Stimulated activated memory B cell treated with anti-CD40 and anti-IgM and Interleukin-4, amounts not matched to agents 10 μg/mL and 1 μg/mL and 100 μg/mL, for 72 hours (primary cell): ENCODE data around the gene PLD5.
"Not testable (repeated sequence)": the region's sequence is repeated elsewhere in the genome, so short reads cannot be mapped to it uniquely, and the experiment has no call there.

Experiments used
- ATAC-seq: fragments of 150-1000 bp; cut with Tn5 transposase; 2 replicates; pipeline ENCODE4 v1.10.0; 2021
- H3K27ac Mint-ChIP-seq: one replicate; pipeline ENCODE4 v1.8.0; 2022; ENCODE audit warnings: mild to moderate bottlenecking, mixed read lengths
- H3K27me3 Mint-ChIP-seq: one replicate; pipeline ENCODE4 v1.8.0; 2022; ENCODE audit warnings: mixed read lengths
- H3K36me3 Mint-ChIP-seq: one replicate; pipeline ENCODE4 v1.8.0; 2022; ENCODE audit warnings: mixed read lengths
- H3K4me1 Mint-ChIP-seq: one replicate; pipeline ENCODE4 v1.8.0; 2022; ENCODE audit warnings: mixed read lengths
- H3K4me3 Mint-ChIP-seq: one replicate; pipeline ENCODE4 v1.8.0; 2022; ENCODE audit warnings: mild to moderate bottlenecking, moderate library complexity, mixed read lengths
- H3K9me3 Mint-ChIP-seq: one replicate; pipeline ENCODE4 v1.8.0; 2022; ENCODE audit warnings: mixed read lengths

PLD5 gene

DNA sequence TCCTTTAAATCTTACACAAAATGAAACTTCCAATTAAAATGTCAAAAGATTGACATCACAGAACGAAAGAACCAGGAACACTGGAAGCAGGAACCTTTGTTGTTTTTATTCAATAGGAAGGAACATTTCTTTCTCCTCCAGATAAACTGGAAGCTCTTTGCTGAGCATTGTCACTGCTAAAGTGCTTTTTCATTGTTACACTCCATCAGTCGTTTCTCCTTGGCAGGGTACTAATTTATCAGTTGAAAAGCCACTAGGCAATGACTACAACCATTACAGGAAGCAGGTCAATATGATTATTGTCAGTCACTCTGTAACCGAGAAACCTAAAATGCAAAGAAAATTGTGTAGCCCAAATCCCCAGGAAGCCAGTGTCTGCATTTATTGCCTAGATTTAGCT, 362.4 kb downstream of the PLD5 start:
- no peak overlapping the region for H3K27ac Mint-ChIP-seq
- peaks cover 12% of the 10 kb centered on the region for H3K27me3 Mint-ChIP-seq
- H3K4me1 Mint-ChIP-seq, result no peaks in the 10 kb centered on the region
- H3K36me3 Mint-ChIP-seq, result no peaks in the 10 kb centered on the region
- no peak overlapping the region for H3K4me3 Mint-ChIP-seq
- ATAC-seq, result no peak
- peaks cover 3% of the 10 kb centered on the region for H3K9me3 Mint-ChIP-seq

DNA sequence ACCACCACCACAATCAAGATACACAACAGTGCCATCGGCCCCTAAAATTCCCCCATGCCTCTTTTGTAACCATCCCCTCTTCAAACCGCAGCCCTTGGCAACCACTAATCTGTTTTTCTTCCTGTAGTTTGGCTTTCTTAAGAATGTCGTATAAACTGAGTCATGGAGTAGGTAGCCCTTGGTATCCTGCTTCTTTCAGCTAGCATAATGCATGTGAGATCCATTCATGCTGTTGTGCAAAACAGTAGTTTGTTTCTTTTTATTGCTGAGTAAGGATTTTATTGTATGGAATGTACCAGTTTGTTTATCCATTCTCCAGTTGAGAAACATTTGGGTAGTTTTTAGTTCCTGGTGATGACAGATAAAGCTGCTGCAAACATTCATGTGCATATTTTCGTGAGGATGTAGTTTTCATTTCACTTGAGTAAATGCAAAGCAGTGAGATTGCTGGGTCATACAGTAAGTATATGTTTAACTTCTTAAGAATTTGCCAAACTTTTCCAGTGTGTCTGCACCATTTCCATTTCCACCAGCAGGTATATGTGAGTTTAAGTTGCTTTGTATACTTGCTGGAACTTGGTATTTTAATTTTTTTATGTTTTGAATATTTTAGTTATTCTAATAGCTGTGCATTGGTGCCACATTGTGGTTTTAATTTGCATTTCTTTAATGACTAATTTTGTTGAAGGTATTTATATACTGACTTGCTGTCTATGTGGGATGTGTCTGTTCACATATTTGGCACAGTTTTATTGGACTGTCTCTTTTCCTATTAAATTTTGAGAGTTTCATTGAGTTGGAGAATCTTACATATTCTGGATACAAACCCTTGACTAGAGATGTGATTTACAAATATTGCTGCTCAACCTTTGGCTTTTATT, 377.2 kb downstream of the PLD5 start:
- H3K27ac Mint-ChIP-seq, result no peak overlapping the region

DNA sequence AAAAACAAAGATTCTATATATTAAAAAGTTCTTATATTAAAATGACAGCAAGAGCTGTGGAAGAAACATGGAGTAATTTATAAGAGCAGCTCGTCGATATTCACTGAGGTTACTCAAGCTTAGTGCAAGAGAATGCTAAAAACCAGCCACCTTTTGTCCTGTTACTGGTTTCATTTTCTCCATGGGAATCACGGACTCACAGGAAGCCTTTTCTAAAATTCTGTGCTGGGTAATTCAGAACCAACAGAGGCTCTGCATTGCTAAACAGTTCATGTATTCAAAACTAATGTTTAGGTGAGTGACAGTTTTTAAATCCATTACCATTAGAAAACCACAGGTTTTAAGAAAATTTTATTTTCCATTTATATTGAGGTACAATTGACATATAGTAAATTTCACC, 377.8 kb downstream of the PLD5 start:
- H3K4me3 Mint-ChIP-seq, result no peak overlapping the region
- peaks cover 6% of the 10 kb centered on the region for H3K9me3 Mint-ChIP-seq
- H3K36me3 Mint-ChIP-seq, result no peaks in the 10 kb centered on the region
- H3K27ac Mint-ChIP-seq, result no peak overlapping the region
- ATAC-seq, result no peak
- H3K4me1 Mint-ChIP-seq, result no peaks in the 10 kb centered on the region
- peaks cover 2% of the 10 kb centered on the region for H3K27me3 Mint-ChIP-seq

More for the DNA sequence above, 377.2 kb downstream of the PLD5 start:
- peaks cover 6% of the 10 kb centered on the region for H3K9me3 Mint-ChIP-seq
- H3K4me3 Mint-ChIP-seq, result no peak overlapping the region
- H3K36me3 Mint-ChIP-seq, result no peaks in the 10 kb centered on the region
- ATAC-seq, result no peak
- no peaks in the 10 kb centered on the region for H3K27me3 Mint-ChIP-seq
- no peaks in the 10 kb centered on the region for H3K4me1 Mint-ChIP-seq

DNA sequence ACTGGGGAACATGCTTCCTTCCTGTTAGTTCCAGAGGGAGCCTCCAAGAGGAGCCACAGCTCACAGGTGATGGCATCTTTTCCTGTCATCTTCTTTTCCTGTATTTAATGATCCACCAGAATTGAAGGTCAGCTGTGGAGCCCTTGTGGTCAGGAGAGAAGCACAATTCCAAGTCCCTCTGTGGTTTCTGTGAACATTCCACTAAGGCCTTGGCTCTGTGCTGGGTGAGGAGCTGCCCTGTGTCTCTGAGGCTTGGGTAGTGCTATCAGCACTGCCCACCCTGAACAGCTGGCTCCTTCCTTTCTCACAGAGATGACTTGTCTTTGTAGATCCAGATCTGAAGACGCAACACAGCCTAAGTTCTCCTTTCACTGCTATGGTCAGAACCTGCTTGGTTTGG, 383.7 kb downstream of the PLD5 start:
- H3K9me3 Mint-ChIP-seq, result no peaks in the 10 kb centered on the region
- H3K27ac Mint-ChIP-seq, result no peak overlapping the region
- H3K4me1 Mint-ChIP-seq, result peaks cover 6% of the 10 kb centered on the region
- H3K4me3 Mint-ChIP-seq, result no peak overlapping the region
- H3K36me3 Mint-ChIP-seq, result no peaks in the 10 kb centered on the region
- H3K27me3 Mint-ChIP-seq, result peaks cover 19% of the 10 kb centered on the region
- no peak for ATAC-seq

DNA sequence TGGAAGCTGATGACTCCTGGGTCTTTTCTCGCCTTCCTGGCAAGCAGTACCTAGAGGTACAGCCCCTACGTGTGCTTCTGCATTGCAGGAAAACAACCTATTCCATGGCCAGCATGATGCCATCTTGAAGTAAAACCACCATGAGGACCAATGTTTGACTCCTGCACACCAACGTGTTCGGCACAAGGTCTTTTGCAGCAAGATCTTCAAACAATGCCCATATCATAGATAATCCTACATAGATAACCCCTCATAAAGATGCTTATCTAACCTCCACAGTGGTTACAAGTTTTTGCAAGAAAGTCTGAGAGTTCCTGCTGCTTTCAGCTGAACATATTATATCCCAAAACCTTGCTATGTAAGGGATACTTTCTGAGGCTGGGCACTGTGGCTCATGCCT, 384.5 kb downstream of the PLD5 start:
- Mint-ChIP-seq H3K4me3 (no peak overlapping the region), H3K27ac (no peak overlapping the region), H3K4me1 (peaks cover 6% of the 10 kb centered on the region), H3K36me3 (no peaks in the 10 kb centered on the region), H3K27me3 (peaks cover 19% of the 10 kb centered on the region), H3K9me3 (no peaks in the 10 kb centered on the region)
- no peak for ATAC-seq

DNA sequence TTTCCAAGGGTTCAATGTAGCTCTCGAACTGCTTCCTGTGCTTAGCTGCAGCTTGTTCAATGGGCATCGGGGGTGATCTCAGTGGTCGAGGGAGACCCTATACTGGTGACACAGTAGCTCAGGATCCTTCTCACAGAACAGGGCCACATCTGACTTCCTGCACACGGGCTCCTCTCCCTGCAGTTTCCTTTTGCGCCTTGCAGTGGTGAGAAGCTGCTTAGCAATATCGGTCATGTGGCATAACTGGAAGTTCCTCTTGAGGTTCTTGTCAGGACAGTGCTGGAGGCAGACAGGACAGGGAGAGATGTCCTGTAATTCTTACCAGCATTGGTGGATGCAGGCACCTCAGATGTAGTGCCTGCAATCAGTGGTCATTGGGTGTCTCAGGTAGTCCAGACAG, 385.1 kb downstream of the PLD5 start:
- Mint-ChIP-seq H3K36me3 (no peaks in the 10 kb centered on the region), H3K27me3 (peaks cover 19% of the 10 kb centered on the region), H3K4me3 (no peak overlapping the region), H3K27ac (no peak overlapping the region), H3K4me1 (peaks cover 6% of the 10 kb centered on the region), H3K9me3 (no peaks in the 10 kb centered on the region)
- no peak for ATAC-seq

DNA sequence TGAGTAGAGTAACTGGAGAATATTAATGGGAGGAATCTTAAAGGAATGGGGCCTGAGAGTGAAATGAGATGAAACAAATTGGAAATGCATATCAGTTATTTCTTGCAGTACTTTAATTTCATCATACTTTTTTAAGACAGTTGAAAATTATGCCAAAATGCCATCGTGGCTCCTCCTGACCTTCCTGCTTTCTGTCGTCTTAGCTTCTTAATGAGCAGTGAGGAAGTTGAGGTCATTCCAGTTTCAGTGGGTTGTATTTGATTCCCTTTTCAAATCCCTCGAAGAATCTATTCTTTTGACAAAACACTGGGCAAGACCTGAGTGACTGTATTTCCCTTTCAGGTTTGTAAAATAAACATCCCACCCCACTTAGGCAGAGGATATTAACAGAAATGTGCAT, 390.7 kb downstream of the PLD5 start:
- Mint-ChIP-seq H3K9me3 (peaks cover 6% of the 10 kb centered on the region), H3K27me3 (no peaks in the 10 kb centered on the region), H3K4me3 (no peak overlapping the region), H3K36me3 (no peaks in the 10 kb centered on the region), H3K27ac (no peak overlapping the region), H3K4me1 (no peaks in the 10 kb centered on the region)
- no peak for ATAC-seq

DNA sequence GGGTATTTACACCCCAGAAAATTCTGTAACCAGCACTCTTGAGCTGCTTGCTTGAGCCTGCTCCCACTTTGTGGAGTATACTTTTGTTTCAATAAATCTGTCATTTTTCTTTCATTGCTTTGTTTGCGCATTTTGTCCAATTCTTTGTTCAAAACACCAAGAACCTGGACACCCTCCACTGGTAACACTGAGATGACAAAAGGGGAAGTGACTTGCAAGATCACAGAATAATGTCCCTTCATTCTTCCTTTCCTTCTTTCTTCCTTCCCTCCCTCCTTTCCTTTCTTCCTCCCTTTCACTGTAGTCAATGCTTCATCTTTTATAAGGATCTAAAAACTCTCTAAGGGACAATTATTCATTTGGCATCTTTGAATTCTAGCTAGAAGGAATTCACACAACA, 391.1 kb downstream of the PLD5 start:
- H3K27me3 Mint-ChIP-seq, result no peaks in the 10 kb centered on the region
- H3K9me3 Mint-ChIP-seq, result peaks cover 6% of the 10 kb centered on the region
- H3K27ac Mint-ChIP-seq, result no peak overlapping the region
- no peak for ATAC-seq
- H3K4me1 Mint-ChIP-seq, result no peaks in the 10 kb centered on the region
- no peaks in the 10 kb centered on the region for H3K36me3 Mint-ChIP-seq
- H3K4me3 Mint-ChIP-seq, result no peak overlapping the region

DNA sequence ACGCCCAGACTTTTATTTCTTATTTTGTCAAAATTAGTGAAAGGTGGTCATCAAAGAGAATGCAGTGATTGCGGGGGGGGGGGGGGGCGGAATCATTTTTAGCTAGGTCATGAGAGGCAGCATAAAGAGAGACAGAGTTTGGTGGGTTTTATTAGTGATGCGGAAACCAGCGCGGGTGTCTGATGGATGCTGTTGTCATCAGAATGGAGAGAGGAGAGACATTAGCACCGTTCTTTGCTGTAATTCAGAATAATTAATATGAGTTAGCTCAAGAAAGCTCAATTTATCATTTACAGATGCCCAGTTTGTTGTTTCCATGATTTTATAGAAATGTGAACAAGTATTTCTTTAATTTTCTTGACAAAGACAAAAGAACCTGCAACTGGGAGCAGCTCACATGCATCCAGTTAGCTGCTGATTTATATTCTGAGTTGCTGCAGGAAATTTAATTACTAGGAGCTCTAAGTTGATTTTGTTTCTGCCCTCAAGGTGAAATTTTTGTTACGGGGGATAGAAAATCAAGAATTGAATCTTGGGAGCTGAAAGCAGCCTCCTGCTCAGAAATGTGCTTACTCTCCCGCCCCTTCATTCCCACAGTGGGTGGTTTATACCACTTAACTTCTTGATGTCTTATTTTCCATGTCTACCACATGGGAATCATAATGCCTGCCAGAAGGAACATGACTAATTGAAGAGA, 392.2 kb downstream of the PLD5 start:
- Mint-ChIP-seq H3K4me3 (no peak overlapping the region), H3K4me1 (no peaks in the 10 kb centered on the region), H3K9me3 (peaks cover 6% of the 10 kb centered on the region), H3K27me3 (no peaks in the 10 kb centered on the region), H3K27ac (no peak overlapping the region), H3K36me3 (no peaks in the 10 kb centered on the region)
- no peak for ATAC-seq

DNA sequence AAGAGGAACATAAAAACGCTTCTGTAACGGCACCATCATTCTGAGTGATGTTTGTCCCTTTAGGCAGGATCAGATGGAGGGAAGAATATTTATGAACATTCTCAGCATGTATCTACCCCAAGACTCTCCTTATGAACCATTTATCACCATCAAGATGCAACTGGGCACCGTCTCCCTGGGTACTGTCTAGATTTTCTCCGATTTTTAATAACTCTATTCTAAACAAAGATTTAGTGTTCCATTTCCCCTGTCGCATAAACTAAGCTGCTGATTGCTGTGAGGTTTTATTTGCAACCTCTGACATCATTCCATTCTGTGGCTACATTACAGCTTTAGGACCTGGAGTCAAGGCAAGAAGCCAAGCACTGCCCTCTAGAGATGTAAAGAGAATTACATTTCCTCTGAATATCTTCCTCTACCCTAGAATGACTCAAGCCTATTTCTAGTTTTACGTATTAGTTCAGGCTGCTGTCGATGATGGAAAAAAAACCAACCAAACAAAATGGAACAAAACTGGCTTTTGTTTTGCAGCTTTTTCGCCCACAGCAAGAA, 395.5 kb downstream of the PLD5 start:
- H3K4me3 Mint-ChIP-seq, result no peak overlapping the region
- no peaks in the 10 kb centered on the region for H3K27me3 Mint-ChIP-seq
- ATAC-seq, result no peak
- H3K27ac Mint-ChIP-seq, result no peak overlapping the region
- no peaks in the 10 kb centered on the region for H3K4me1 Mint-ChIP-seq
- no peaks in the 10 kb centered on the region for H3K36me3 Mint-ChIP-seq
- peaks cover 6% of the 10 kb centered on the region for H3K9me3 Mint-ChIP-seq

DNA sequence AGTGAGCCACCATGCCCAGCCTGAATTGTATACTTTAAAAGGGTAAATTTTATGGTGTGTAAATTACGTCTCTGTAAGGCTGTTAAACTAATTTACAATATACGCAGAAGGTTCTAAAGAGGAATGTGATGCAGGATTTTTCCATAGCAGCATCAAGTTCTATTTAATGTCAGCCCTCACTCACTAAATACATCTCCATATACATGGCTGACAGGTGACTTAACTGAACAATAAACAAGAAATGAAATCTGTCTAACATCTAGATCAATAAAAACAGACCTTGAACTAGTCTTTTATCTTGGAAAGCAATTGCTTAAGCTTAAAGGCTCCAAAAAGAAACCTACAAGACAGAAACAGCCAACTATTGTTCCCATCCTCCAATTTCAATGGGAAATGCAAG, 404.1 kb downstream of the PLD5 start:
- no peak for ATAC-seq
- Mint-ChIP-seq H3K4me3 (no peak overlapping the region), H3K4me1 (no peaks in the 10 kb centered on the region), H3K36me3 (no peaks in the 10 kb centered on the region), H3K27me3 (no peaks in the 10 kb centered on the region), H3K9me3 (no peaks in the 10 kb centered on the region), H3K27ac (no peak overlapping the region)

DNA sequence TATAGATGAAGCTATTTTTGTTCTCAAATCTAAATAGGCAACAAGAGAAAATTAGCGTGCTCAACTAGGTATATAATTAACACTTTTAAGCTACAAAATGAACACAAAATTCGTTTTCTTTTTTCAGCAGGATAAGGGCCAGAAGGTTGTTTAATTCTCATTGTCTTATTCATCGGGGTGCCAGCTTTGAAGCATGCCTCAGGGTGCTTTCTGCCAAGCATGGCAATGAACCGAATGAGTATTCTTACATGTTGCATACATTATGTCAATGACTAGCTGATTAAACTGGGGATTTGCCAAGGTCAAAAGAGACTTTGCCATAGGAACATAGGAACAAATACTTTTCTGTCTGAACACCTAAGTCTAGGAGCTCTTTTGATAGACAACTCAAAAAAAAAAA, 423.6 kb downstream of the PLD5 start:
- Mint-ChIP-seq H3K4me3 (no peak overlapping the region), H3K4me1 (no peaks in the 10 kb centered on the region), H3K36me3 (no peaks in the 10 kb centered on the region), H3K9me3 (peaks cover 2% of the 10 kb centered on the region), H3K27ac (no peak overlapping the region), H3K27me3 (peaks cover 31% of the 10 kb centered on the region)
- no peak for ATAC-seq

DNA sequence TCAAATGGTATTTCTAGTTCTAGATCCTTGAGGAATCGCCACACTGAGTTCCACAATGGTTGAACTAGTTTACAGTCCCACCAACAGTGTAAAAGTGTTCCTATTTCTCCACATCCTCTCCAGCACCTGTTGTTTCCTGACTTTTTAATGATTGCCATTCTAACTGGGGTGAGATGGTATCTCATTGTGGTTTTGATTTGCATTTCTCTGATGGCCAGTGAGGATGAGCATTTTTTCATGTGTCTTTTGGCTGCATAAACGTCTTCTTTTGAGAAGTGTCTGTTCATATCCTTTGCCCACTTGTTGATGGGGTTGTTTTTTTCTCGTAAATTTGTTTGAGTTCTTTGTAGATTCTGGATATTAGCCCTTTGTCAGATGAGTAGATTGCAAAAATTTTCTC, 427.2 kb downstream of the PLD5 start:
- not testable (repeated sequence) for H3K4me1 Mint-ChIP-seq, H3K4me3 Mint-ChIP-seq, H3K27ac Mint-ChIP-seq, H3K9me3 Mint-ChIP-seq, H3K36me3 Mint-ChIP-seq, ATAC-seq
- peaks cover 21% of the 10 kb centered on the region for H3K27me3 Mint-ChIP-seq

DNA sequence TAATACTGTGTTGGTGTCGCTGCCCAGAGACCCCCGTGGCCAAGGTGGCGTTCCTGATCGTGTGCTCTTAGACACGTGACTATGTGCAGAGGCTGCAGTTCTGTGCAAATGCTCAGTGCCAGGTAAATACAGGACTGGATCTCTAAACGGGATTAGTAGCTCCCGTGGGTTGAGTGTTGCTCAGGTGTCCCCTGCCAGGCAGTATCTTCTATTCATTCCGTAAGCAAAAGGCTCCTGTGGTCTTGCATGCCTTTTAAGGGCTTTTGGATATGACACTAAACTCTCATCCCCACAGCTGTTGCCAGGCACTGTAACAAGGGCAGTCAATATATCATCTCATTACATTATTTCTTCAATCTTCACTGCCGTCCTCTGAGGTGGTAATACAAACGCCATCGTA, 431.4 kb downstream of the PLD5 start:
- Mint-ChIP-seq H3K4me3 (no peak overlapping the region), H3K27ac (no peak overlapping the region), H3K36me3 (no peaks in the 10 kb centered on the region), H3K9me3 (peaks cover under 1% of the 10 kb centered on the region), H3K27me3 (no peaks in the 10 kb centered on the region), H3K4me1 (no peaks in the 10 kb centered on the region)
- ATAC-seq, result no peak

DNA sequence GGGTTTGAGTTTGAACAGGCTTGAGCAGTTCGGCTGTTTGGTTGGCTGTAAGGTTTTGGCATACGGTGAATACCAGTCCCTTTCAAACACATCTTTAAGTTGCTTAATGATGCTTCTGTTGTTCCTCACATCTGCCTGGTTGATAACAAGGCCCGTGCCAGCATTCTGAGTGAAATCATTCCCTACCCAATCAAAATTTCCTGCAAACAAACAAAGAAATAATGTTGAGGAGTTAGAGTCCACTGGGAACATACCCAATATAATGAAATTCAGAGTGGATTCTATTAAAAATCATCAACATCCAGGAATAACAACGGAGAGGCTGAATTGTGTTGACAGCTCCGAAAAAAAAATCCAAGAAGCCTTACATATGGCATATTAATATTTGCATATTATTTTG, 434.6 kb downstream of the PLD5 start:
- Mint-ChIP-seq H3K4me1 (no peaks in the 10 kb centered on the region), H3K27me3 (no peaks in the 10 kb centered on the region), H3K27ac (no peak overlapping the region), H3K9me3 (no peaks in the 10 kb centered on the region), H3K4me3 (no peak overlapping the region), H3K36me3 (no peaks in the 10 kb centered on the region)
- no peak for ATAC-seq

DNA sequence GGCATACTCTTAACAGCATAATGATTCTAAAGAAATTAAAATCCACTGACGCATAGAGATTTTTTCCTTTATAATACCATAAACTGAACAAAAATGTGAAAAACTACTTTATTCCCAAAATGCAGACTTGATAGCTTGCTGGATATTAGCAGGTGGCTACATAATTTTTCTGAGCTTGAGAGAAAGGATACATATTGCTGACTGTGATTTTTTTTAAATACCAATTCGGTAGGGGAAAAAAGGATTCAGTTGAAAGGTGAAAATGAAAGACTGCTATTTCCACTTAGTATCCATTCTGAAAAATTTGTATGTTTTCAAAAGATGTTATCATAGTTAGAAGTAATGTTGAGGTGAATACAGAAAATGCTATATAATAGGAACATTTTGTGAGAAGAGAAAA, 435.6 kb downstream of the PLD5 start:
- no peaks in the 10 kb centered on the region for H3K4me1 Mint-ChIP-seq
- no peaks in the 10 kb centered on the region for H3K36me3 Mint-ChIP-seq
- H3K9me3 Mint-ChIP-seq, result no peaks in the 10 kb centered on the region
- no peak overlapping the region for H3K27ac Mint-ChIP-seq
- H3K27me3 Mint-ChIP-seq, result no peaks in the 10 kb centered on the region
- no peak overlapping the region for H3K4me3 Mint-ChIP-seq
- ATAC-seq, result no peak
